ENCODE measurements around the gene SIGLEC11. TPM values are rescaled to one million over a fixed set of nuclear protein-coding genes. Genes with fewer than 3 reads are reported as not detected.
"Not testable (repeated sequence)": the region's sequence is repeated elsewhere in the genome, so short reads cannot be mapped to it uniquely, and the experiment has no call there.

SIGLEC11 gene, protein sequence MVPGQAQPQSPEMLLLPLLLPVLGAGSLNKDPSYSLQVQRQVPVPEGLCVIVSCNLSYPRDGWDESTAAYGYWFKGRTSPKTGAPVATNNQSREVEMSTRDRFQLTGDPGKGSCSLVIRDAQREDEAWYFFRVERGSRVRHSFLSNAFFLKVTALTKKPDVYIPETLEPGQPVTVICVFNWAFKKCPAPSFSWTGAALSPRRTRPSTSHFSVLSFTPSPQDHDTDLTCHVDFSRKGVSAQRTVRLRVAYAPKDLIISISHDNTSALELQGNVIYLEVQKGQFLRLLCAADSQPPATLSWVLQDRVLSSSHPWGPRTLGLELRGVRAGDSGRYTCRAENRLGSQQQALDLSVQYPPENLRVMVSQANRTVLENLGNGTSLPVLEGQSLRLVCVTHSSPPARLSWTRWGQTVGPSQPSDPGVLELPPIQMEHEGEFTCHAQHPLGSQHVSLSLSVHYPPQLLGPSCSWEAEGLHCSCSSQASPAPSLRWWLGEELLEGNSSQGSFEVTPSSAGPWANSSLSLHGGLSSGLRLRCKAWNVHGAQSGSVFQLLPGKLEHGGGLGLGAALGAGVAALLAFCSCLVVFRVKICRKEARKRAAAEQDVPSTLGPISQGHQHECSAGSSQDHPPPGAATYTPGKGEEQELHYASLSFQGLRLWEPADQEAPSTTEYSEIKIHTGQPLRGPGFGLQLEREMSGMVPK
- total RNA-seq, result 1 to 10 TPM in 3 of 4 donors, not detected in 1; 1.4 to 2.5 (median 2.1) TPM
- polyA plus RNA-seq, result 1 to 10 TPM in 1 of 3 donors, under 1 TPM in 2; 0.60 to 1.8 (median 0.66) TPM

DNA sequence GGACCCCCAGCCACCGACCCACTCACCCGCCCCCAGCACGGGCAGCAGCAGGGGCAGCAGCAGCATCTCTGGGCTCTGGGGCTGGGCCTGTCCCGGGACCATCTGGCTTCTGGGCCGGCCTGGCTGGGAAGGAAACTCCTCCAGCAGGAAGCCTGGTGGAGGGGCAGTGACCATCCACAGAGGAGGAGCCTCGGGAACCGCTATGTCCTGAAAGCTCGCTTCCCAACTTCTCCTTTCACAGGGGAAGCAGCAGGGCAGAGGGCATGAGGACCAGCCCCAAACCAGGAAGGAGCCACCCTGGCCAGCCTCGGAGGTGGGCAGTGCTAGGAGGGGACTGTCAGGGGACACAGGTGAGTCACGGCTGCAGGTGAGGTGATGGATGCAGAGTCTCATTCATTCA, at the start of gene SIGLEC11:
TSS of gene SIGLEC11 (minus strand) at position 193 of the 400 bp plus-strand sequence. CDS start at position 102, 91 bp downstream.
- DNase-seq; intact Hi-C loops (cut with DNase I); H3K27ac ChIP-seq; H3K9me3 ChIP-seq; H3K36me3 ChIP-seq; H3K4me3 ChIP-seq; H3K4me1 ChIP-seq: not testable (repeated sequence)
- peaks cover 0 to 21% (median 0%) of the 10 kb centered on the region in 3 donors for H3K27me3 ChIP-seq
- 60 to 78% methylated on average over 5 of the region's 10 CpGs for WGBS, 2 donors

DNA sequence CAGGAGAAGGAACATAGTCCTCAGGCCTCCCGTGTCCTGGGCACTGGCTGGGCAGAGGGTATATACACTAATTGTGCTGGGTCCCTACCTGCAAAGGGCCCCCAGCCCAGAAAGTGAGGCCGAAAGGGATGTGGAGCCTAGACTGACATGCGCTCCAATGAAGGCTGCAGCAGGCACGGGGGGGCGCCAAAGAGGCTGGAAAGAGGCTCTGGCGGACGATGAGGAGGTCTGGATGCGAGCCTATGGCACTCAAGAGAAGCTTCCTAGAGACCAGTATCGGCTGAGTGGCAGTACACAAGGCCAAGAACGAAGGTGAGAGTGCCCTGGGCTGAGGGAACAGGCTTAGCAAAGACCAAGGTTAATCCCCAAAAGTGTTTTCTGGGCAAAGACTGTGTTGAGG, 47.6 kb upstream of the SIGLEC11 start:
- H3K4me1 ChIP-seq, result peaks cover 0 to 19% (median 15%) of the 10 kb centered on the region in 4 donors
- H3K27me3 ChIP-seq, result no peaks in the 10 kb centered on the region
- H3K27ac ChIP-seq, result no peak overlapping the region
- no peak for DNase-seq
- WGBS, 2 donors, result 60 to 75% methylated on average over 10 of the region's 10 CpGs
- H3K4me3 ChIP-seq, result no peak overlapping the region
- peaks cover 24 to 66% (median 37%) of the 10 kb centered on the region in 4 donors for H3K36me3 ChIP-seq
- H3K9me3 ChIP-seq, result no peaks in the 10 kb centered on the region
- TF ChIP-seq POLR2A (IDR thresholded peaks at IDR 0.05) (no peak), POLR2AphosphoS5 (IDR thresholded peaks at IDR 0.05) (no peak), EP300 (IDR thresholded peaks at IDR 0.05) (no peak)
- TF ChIP-seq, protein P1, sequence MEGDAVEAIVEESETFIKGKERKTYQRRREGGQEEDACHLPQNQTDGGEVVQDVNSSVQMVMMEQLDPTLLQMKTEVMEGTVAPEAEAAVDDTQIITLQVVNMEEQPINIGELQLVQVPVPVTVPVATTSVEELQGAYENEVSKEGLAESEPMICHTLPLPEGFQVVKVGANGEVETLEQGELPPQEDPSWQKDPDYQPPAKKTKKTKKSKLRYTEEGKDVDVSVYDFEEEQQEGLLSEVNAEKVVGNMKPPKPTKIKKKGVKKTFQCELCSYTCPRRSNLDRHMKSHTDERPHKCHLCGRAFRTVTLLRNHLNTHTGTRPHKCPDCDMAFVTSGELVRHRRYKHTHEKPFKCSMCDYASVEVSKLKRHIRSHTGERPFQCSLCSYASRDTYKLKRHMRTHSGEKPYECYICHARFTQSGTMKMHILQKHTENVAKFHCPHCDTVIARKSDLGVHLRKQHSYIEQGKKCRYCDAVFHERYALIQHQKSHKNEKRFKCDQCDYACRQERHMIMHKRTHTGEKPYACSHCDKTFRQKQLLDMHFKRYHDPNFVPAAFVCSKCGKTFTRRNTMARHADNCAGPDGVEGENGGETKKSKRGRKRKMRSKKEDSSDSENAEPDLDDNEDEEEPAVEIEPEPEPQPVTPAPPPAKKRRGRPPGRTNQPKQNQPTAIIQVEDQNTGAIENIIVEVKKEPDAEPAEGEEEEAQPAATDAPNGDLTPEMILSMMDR (IDR thresholded peaks at IDR 0.05), result no peak
- intact Hi-C loops (cut with DNase I), result no loop called here

DNA sequence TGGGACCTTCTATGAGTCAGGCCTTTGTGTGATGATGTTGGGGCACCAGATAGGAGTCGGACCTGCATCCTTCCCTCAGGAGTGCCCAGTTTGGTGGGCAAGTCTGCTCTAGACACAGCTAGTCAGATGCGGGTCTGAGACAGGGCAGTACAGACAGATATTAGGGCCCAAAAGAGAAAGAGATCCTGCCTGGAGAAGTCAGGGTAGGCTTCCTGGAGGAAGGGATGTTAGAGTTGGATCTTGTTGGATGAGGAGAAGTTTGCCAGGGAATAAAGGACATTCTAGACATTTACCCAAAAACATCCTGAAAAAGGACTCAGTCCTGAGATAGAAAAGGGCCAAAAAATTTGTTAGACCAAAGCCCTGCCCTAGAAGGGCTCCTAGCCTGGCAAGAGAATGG, 47.0 kb upstream of the SIGLEC11 start:
- Histone ChIP-seq H3K27me3 (no peaks in the 10 kb centered on the region), H3K36me3 (peaks cover 24 to 61% (median 35%) of the 10 kb centered on the region in 4 donors), H3K4me3 (no peak overlapping the region), H3K27ac (no peak overlapping the region), H3K9me3 (no peaks in the 10 kb centered on the region), H3K4me1 (peaks cover 0 to 25% (median 19%) of the 10 kb centered on the region in 4 donors)
- intact Hi-C loops (cut with DNase I), result no loop called here
- 97 to 98% methylated on average over 2 of the region's 2 CpGs for WGBS, 2 donors
- no peak for DNase-seq
- TF ChIP-seq, protein P1 (IDR thresholded peaks at IDR 0.05), result no peak
- no peak for TF ChIP-seq EP300 (IDR thresholded peaks at IDR 0.05)
- no peak for TF ChIP-seq POLR2A (IDR thresholded peaks at IDR 0.05)
- TF ChIP-seq POLR2AphosphoS5 (IDR thresholded peaks at IDR 0.05), result no peak

DNA sequence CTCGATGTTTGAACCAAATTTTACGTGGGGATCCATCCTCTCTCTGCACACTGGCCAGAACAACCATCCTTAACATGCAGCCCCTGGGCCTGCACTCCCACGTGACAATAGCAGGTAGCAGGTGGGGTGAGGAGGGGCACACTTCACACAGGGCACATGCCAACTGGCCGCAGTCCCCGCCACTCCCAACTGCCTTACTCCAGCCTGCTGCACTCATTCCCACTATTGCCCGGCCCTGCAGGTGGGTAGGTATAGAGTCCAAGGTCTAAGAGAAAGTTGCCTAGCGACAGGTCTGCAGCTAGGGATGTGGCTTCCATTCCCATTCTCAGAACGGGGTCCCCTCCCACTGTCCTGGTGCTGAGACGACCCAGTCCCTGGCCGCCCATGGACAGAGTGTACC, 46.2 kb upstream of the SIGLEC11 start:
- TF ChIP-seq POLR2A (IDR thresholded peaks at IDR 0.05) (no peak), EP300 (IDR thresholded peaks at IDR 0.05) (no peak), POLR2AphosphoS5 (IDR thresholded peaks at IDR 0.05) (no peak)
- TF ChIP-seq, protein P1 (IDR thresholded peaks at IDR 0.05), result no peak
- H3K36me3 ChIP-seq, result peaks cover 24 to 63% (median 39%) of the 10 kb centered on the region in 4 donors
- no peak overlapping the region for H3K4me3 ChIP-seq
- no peak for DNase-seq
- intact Hi-C loops (cut with DNase I), result no loop called here
- H3K9me3 ChIP-seq, result no peaks in the 10 kb centered on the region
- peaks cover 0 to 29% (median 21%) of the 10 kb centered on the region in 4 donors for H3K4me1 ChIP-seq
- H3K27ac ChIP-seq, result no peak overlapping the region
- WGBS, 2 donors, result 84% methylated on average over 10 of the region's 10 CpGs
- H3K27me3 ChIP-seq, result no peaks in the 10 kb centered on the region

DNA sequence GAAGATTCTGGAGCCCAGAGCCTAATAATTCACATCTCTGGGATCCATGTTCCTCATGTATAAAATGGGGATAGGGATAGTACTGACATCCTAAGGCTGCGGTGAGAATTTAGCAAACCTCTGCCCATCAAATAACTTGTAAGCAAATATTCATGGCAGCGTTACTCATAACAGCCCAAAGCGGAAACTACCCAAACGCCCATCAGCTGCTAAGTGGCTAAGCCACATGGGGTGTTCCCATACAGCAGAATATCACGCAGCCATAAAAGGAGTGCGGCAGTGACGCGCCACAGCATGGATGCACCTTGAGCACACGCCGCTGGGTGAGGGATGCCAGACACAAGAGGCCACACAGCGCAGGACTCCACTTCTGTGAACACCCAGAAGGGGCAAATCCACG, 44.5 kb upstream of the SIGLEC11 start:
- Histone ChIP-seq H3K9me3 (no peaks in the 10 kb centered on the region), H3K27ac (peak overlapping the region in 1 of 4 donors; percentile 85), H3K36me3 (peaks cover 30 to 70% (median 51%) of the 10 kb centered on the region in 4 donors), H3K4me1 (peaks cover 0 to 29% (median 21%) of the 10 kb centered on the region in 4 donors), H3K27me3 (no peaks in the 10 kb centered on the region), H3K4me3 (no peak overlapping the region)
- intact Hi-C loops (cut with DNase I), result no loop called here
- DNase-seq, result no peak
- TF ChIP-seq EP300 (IDR thresholded peaks at IDR 0.05) (no peak), POLR2AphosphoS5 (IDR thresholded peaks at IDR 0.05) (no peak), POLR2A (IDR thresholded peaks at IDR 0.05) (no peak)
- TF ChIP-seq, protein P1 (IDR thresholded peaks at IDR 0.05), result no peak
- 94 to 95% methylated on average over 12 of the region's 12 CpGs for WGBS, 2 donors
